ENCODE data around the gene RETREG2.
A peak's percentile ranks its signal among the peaks of the same experiment; 100 is the strongest.

RETREG2 gene, protein sequence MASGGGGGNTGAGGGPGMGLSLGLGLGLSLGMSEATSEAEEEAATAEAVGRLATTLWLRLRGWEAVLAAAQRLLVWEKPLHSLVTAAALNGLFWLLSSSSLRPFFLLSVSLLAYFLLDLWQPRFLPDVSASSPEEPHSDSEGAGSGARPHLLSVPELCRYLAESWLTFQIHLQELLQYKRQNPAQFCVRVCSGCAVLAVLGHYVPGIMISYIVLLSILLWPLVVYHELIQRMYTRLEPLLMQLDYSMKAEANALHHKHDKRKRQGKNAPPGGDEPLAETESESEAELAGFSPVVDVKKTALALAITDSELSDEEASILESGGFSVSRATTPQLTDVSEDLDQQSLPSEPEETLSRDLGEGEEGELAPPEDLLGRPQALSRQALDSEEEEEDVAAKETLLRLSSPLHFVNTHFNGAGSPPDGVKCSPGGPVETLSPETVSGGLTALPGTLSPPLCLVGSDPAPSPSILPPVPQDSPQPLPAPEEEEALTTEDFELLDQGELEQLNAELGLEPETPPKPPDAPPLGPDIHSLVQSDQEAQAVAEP

DNA sequence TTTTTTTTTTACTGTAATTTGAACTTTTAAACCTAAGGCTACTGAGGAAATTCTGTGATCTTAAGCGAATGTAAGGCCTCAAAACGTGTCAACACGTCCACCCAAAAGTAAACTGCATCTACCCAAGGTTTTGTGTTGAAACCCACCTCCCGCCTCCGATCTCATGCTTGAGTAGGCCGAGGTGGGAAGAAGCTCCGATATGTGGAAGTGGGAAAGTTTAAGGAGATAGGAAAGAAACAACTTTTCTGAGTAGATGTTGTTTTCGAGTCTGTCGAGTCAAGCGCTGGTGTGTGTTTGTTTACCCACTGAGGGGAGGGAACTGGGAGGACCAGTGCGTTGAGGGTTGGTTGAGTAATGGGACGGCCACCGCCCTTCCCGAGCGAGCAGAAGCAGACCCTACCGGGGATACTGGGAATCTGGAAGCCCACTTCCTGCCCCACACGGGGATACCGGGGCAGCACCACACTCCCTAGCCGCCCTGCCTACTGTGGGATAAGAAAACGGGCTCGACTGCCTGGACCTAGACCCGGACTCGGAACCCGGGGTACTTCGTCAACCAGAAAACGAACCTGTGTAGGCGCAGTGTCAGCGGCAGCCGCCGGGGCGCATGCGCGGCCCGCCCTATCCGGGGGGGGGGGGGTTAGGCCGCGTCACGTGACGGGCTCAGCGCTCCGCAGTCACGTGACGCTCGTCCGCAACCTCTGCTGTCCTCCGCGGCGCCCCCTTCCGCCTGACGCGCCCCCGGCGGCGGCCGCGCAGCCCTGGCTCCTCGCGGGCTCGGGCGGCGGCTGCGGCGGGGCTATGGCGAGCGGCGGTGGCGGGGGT is at the start of gene RETREG2:
Gene RETREG2 (plus strand): TSS at position 724 of the 825 bp plus-strand sequence. CDS start 78 bp downstream, at position 802.
- DNase-seq (ENCODE audit: low read depth in 2 of 2) = peak; percentile 59 to 68

DNA sequence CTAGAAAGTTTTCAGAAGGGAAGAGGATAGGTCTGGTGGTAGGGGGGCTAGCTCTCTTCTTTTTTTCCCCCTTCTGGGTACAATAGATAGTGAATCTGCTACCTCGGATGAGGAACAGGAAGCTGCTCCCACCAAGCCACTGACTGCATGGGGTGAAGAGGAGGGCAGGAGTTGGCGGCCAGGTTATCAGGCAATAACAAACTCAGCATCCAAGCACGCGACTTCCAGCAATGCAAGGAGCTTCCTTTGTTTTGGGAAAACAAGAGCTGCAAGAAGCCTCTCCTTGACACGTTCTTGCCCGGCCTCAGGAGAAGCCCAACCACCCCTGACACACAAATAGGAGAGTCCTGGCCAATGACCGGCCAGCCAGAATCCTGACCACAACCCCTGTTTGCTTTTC is 49.7 kb upstream of the RETREG2 start:
- no peak for DNase-seq (ENCODE audit: low read depth in 2 of 2)

DNA sequence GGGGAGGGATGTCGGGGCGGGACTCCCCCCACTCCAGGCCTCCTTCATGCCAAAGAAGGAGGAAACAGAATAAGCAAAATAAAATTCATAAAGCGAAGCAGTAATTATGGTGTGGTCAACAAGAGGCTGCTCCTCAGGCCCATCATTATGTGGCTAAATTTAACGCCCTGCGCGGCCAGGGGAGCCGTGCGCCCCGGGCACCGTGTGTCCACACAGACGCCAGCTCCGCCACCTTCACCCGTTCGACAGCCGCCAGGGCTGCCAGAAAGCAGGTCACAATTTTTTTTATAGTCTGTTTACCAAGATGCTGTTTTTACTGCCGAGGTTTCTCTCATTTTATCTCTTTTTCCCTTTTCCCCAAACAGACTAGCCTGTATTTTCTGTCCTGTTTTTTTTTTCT is 48.5 kb upstream of the RETREG2 start:
- no peak for DNase-seq (ENCODE audit: low read depth in 2 of 2)

DNA sequence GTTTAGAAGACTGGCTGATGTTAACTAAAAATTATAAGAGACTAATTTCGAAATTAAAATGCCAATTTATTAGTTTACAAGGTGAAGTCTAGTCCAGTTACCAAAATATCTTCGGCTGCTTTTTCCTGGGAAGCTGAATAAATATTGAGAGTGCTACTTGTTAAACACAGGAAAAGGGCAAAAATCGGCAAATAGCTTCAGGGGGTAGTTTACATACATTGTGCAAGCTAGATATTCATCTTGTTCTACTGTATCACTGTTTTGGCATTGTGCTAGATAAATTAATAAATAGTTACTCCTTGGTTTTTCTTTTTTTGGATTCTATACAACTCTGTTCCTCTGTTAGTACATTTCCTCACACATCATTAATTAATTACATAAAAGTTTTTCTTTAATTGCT is 46.7 kb upstream of the RETREG2 start:
- DNase-seq (ENCODE audit: low read depth in 2 of 2) = no peak

DNA sequence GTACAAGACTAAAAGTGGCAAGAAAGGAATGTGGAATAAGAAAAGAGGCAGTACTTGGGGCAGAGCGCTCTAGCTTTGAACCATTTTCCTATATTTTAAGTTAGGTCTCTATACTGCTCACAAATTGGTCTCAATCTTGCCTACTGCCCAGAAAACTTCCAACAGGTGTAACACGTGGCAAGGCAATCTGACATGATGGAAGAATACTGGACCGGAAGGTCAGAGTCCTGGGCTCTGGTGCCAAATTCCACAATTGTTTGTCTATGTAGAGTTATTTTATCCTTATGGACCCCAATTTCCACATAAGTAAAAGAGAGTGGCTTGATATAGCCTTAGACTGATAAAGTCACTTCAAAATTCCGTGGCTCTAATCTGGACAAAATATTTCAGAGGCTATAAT is 46.3 kb upstream of the RETREG2 start:
- DNase-seq (ENCODE audit: low read depth in 2 of 2) = no peak

DNA sequence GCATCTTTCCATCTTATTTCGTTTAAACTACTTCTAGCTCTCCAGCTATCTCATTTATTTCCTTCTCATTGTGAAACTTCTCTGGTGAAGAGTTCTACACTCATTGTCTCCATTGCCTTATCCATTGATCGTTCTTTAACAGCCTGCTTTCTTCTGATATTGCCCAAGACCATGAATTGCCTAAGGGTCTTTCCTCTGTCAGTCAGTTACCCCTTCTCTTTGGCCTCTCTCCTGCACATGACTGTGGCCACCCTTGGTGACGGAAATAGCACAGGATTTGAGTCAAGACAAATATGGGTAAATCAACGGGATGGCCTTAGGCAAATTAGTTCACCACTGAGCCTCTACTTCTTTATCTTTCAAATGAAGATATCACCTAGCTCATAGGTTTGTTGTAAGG is 44.1 kb upstream of the RETREG2 start:
- DNase-seq (ENCODE audit: low read depth in 2 of 2) = no peak

DNA sequence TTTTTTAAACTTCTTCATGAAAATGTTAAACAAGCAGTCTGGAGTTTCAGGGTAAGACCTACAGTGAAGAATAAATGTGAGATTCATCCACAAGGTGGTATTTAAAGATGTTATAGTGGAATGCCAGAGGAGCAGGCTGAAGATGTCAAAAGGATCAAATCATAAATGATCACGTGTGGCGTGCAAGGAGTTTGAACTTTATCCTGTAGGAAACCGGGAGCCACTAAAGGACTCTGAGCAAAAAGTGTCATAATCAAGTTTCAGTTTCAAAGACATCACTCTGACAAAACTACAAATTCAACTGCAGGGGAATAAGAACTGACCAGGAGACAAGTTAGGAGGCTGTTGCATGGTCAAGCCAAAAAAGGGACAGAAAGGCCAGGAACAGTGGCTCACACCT is 37.4 kb upstream of the RETREG2 start:
- DNase-seq (ENCODE audit: low read depth in 2 of 2) = no peak

DNA sequence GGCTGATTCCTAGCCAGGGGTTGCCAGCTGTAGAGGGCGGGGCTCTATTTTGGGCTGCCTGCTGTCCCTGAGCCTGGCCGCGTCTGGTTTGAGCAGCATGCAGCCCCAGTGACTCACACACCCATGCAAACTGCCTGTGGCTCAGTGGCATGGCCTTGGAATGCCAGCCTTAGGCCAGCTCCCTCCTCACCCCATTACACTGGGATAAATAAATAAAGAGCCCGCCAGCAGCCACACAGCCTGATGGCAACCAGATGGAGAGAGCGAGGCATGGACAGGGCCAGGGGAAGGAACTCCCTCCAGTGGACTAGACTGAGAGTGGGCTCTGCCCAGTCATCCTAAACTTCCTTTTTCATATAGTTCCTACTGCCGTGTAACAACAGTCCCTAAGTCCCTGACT is 35.7 kb upstream of the RETREG2 start:
- no peak for DNase-seq (ENCODE audit: low read depth in 2 of 2)

DNA sequence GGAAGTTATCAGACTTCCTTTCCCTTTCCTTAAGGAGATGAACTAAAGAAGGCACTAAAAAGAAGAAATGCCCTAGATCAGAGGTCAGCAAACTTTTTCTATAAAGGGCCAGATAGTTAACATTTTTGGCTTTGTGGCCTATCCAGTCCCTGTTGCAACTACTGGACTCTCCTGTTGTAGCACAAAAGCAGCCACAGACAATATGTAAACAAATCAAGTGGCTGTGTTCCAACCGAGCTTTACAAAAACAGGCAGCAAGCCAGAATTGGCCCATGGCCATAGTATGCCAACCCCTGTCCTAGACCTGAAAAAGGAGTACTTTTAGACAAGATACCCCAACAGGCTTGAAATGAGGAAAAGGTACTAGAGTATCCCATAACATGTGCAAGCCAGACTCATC is 28.4 kb upstream of the RETREG2 start:
- DNase-seq (ENCODE audit: low read depth in 2 of 2) = no peak

DNA sequence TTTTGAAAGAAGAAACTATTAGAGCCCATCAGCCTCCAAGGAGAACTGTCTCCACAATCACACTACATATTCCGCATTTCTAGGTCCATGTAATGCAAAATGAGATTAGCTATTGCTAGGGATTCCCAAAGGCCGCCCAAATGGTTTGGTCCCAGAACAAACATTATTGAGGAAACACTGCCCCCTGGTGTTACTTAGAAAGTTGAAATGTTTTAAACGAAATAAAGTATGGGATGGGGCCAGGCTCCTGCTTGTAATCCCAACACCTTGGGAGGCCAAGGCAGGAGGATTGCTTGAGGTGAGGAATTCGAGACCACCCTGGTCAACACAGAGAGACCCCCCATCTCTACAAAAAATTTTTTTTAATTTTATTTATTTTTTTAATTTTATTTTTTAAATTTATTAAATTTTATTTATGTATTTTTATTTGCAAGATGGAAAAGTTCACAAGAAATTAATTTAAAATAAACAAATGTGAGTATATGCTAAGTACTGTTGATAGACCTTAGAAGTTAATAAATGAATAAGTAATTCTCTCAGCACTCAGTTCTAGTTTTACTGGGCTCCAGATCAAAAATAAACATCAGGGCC is 22.9 kb upstream of the RETREG2 start:
- no peak for DNase-seq (ENCODE audit: low read depth in 2 of 2)

DNA sequence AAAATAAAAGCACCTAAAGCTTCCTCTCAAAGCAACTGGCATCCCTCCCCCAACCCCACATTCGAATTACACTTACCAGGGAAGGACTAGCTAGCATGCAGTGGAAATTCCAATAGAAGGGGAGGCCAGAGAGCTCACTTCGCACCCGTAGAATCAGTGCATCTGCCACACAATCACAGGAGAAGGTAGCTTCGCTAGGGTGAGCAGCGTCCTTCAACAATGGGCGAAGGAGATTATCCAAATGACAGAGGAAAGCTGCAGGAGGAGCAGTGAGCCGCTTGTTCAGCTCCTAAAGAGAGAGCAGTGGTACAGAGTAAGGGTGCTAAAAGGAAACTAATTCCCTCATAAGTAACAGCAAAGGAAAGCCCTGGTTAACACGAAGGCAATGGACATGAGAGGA is 20.7 kb upstream of the RETREG2 start:
- DNase-seq (ENCODE audit: low read depth in 2 of 2) = no peak

DNA sequence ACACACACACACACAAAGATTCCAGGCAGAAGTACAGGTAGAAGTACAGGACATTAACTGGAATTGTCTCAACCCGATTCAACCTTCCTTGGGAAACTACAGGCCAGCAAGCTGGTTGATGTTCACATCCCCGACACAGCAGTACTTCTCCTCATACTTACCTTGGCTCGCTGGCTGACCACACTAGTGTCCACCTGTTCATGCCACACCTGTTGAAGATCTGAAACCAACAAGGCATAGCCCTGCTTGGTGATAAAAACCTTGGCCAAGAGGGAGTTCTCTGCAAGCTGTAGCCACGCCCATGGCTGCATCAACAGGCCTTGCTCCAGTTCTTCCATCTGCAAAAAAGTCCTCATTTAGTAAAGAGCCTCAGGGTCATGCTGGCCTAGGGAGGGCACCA is 20.1 kb upstream of the RETREG2 start:
- DNase-seq (ENCODE audit: low read depth in 2 of 2) = no peak

DNA sequence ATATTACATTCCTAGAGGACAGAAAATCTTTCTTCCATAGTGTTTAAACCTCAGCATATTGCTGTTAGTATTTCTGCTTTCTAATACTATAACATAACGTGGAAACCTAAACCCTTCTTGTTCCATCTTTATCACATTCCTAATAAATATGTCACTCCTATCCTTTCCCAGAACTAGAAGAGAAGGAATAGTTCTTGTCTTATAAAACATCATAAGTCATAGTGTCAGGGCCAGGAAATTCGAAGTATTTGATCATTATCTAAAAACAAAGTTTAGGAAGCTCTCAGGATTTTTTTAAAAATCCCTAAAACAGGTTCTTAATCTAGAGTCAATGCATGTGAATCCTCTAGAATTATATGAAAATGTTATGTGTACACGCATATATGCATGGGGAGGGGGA is 19.5 kb upstream of the RETREG2 start:
- DNase-seq (ENCODE audit: low read depth in 2 of 2) = no peak

DNA sequence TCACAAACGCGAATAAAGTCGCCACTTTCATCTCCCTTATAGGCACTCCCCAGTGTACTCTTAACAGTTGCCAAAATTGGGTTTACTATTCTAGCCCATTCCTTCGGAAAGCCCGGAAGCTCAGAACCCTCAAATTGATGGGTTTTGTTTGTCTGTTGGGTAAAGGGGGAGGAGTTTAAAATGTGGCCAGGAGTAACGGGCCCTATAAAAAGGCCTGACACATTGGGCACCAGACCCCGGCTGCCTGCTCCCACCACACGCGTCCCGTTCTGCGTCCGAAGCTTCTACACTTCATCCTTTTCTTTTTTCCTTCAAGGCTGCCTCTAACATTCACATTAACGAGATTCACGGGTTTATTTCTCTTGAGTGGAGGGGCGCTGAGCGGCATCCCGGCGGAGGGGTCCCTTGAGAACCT is 18.3 kb upstream of the RETREG2 start:
- DNase-seq (ENCODE audit: low read depth in 2 of 2) = no peak

DNA sequence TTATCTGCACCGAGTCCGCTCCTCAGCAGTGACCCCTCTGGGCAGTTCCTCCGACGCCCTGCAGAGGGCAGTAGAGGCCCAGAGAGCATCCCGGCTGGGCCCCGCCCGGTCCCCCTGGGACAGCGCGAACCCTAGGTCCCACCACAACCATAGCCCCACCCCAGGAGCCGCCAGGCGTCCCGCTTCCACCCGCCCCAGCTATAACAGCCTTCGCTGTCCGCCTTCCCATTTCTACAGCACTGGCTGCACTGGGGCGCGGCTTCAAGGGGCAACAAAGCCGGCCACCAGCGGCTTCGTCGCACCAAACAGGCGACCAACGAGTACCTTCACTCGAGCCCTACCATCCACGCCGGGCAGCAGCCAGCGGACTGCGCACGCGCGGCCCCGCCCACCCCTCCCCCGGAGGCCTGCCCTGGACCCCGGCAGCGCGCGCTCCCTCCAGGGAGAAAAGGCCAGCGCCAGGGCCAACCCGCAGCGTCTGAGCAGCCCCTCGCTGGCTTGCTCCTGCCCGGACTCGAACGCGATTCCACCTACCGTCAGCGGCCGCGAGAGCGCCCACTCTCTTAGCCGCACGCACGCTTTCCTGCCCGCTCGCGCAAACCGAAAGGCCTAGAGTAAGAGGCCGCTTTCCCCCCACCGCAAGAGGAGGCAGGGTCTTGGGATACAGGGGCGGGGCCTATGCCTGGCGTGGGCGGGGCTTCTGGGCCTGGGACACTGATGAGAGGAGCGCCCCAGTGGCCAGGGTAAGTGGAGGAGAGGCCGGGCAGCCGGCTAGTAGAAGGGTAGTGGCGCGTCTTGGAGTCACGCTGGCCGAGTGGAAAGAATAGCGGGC is 17.7 kb upstream of the RETREG2 start, which contains the start of gene NHEJ1:
Gene NHEJ1 (minus strand): TSS at position 630 of the 832 bp plus-strand sequence. CDS start 2,453 bp downstream, outside the sequence.
- DNase-seq (ENCODE audit: low read depth in 2 of 2) = peak; percentile 83 to 84

DNA sequence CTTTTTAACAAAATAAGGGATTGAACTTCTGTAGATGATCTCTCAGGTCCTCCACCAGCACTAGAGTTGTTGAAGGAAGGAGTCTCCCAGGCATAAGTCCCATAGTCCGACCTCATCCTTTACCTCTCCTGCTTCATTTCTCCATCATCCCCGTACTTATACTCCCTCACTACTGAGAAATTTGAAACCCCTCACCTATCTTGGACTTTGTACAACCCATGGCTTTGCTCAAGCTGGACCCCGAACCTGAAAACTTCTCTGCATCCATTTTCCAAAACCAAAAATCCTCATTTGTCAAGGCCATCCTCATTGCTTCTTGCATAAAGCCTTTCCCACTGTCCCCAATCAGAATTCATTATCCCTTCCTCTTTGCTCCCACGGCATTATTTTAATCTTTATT is 17.0 kb upstream of the RETREG2 start:
- DNase-seq (ENCODE audit: low read depth in 2 of 2) = no peak

DNA sequence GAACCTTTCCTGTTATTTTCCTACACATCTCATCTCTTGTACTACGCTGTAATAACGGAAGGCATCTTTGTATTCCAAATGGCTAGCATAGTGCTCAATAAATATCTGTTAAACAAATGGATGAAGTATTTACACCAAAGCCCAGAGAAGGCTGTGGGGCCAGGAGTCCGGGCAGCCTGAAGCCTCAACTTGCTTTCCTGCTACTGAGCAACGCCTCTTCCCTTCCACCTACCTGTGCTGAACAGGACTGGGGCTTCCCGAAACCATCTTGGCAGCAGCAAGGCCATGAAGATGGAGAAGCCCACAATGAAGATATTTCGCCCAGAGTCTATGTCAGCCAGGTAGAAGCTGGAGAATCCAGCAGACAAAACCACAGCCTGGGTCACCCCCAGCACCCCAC is 14.9 kb upstream of the RETREG2 start:
- no peak for DNase-seq (ENCODE audit: low read depth in 2 of 2)

DNA sequence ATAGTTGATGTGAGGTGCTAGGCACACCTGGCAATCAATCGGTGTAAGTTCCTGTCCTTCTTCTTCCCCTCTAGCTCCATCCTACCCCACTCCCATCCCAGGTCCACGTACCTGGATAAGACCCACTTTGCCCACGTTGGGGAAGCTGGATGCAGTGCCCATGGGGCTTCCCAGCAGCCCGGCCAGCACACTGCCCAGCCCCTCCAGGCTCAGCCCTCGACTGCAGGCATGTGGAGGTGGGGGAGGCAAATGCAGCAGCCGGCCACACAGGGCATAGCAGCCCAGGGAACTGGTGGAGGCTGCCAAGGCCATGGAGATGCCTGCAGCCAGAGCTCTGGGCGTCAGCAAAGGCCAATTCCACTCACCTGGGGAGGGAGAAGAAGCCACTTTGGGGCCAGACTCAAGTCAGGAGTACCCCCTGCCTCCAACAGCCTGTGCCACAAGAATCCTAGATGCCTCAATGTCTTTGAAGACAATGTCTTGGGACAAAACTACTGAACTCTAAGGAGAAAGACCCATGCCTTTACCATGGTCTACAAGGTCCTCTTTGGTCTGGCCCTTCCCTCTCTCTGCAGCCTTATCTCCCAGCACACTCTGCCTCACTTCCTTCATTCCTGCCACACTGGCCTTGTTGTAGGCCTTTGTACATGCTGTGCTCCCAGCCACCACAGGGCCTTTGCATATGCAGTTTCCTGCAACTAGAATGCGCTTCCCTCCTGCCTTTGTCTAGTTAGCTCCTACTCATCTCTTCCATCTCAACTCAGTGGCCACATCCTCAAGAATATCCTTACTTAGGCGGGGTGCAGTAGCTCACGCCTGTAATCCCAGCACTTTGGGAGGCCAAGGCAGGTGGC is 12.8 kb upstream of the RETREG2 start:
- DNase-seq (ENCODE audit: low read depth in 2 of 2) = no peak

DNA sequence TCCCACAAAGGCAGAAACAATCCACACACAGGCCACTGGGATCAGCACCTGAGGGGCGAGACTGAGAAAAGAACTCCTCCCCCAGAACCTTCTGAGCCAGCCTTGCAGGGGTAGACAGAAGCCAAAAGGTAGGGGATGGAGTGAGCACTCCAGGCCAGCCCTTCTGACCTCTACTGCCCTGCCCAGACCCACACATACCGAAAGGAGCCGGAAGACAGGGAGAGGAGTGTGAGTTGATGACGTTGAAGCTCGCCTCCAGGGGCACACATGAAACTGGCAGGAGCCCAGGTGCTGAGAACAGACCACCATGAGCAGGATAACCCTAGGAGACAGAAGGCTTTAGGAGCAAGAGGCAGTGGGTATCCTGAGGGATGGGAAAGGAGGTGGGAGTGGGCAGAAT is 10.1 kb upstream of the RETREG2 start:
- DNase-seq (ENCODE audit: low read depth in 2 of 2) = no peak

DNA sequence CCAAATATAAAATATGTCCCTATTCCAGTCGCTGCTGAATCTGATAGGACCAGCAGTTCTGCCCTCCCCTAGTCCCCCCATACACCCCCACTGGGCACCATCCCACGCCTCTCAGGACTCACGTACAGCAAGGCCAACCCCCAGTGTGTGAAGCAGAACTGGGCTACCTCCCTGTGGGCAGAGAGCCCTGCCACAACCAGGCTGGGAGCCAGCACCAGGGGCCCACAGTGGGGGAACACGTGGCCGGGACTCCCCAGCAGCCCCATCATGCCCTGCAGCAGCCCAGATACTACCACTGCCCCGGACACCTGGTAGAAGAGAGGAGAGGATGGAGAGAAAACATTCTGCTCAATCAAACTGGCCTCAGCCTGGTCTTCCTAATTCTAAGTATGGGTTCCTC is 9.5 kb upstream of the RETREG2 start:
- no peak for DNase-seq (ENCODE audit: low read depth in 2 of 2)
